HG03575 (cell line): ENCODE measurements around the gene RBM44.
"Not testable (repeated sequence)": the region's sequence is repeated elsewhere in the genome, so short reads cannot be mapped to it uniquely, and the experiment has no call there.

Source experiments
- ATAC-seq: cut with Tn5 transposase; IDR thresholded peaks from one replicate; pipeline ENCODE4 v1.9.1; 2021; ENCODE audit not compliant: unreplicated experiment, insufficient number of reproducible peaks, low FRiP score; ENCODE audit errors: extremely low read depth

Gene RBM44

DNA sequence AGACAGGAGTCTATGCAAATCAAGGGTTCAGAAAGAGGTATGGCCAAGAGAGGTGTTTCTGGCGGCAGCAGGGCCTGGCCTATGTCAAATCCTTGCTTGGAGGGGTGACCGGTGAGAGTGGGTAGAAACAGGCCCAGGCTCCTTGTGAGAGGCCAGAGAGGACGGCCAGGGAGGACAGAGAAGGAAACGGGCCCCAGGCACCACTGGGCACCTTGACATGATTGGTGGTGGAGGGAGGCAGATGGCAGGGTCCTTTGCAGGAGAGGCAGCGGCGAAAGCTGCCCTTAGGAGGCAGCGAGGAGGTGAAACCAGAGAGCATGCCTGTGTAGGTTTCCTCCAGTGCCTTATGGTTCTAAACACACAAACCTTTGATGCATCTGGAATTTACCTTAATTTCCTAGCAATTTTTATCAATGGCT, 67.1 kb downstream of the RBM44 start:
- ATAC-seq: no peak

DNA sequence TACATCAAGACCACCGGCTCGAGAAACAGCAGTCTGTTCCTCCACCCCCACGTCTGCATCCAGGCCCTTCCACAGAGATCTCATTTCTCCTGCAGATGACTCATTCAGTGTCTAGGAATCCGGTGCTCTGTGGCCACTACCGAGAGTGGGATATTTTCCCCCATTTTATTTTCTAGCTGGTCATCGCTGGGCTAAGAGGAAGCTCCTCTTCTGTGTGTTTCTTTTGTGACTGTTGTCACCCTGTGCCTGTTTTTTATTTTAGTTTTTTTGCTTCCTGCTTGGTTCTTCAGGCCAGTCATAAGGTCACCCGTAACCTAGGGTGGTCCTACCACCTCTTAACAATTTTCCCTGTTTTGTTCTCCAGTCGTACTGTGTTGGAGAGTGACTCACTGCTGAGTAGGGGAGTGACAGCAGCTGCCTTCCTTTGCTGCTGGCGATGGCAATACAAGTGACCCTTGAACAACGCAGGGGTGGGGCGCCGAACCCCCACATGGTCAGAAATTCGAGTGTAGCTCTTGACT, 67.6 kb downstream of the RBM44 start:
- no peak for ATAC-seq

- ATAC-seq: no peak
These were observed 68.9 kb downstream of the RBM44 start for GRCh38 chr2:237867465-237867864.

GRCh38 chr2:237868074-237868473, 69.5 kb downstream of the RBM44 start:
- not testable (repeated sequence) for ATAC-seq

DNA sequence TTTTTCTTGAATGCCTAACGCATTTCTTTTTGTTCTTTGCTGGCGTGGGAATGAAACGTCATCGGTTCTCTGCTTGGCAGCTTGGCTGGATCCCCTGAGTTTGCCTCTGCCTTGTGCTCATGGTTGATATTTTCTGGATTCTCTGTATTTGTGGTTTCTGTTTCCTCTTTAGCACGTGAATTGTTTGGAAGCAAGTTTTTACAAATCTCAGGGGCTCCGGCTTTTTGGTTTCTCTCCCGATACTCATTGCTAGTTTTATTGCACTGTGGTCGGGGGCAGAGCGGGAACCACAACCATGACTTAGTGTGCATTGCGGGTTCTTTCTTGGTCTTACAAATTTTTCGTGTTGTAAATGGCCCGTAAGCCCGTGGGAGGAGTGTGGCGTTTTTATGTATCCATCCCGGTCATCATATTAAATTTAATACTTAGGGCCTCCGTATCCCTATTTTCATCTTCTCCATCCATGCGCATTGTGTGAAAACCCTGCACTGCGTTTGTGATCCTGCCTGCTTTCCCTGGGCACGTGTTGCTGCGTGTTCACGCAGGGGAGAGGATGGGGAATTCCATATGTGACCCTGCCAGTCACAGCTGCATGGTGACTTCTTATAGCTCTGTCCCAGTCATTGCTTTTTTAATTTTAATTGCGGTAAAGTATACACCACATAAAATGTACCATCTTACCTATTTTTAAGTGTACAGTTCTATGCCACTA, 70.2 kb downstream of the RBM44 start:
- no peak for ATAC-seq

GRCh38 chr2:237869343-237870102, 70.9 kb downstream of the RBM44 start:
- ATAC-seq: no peak

DNA sequence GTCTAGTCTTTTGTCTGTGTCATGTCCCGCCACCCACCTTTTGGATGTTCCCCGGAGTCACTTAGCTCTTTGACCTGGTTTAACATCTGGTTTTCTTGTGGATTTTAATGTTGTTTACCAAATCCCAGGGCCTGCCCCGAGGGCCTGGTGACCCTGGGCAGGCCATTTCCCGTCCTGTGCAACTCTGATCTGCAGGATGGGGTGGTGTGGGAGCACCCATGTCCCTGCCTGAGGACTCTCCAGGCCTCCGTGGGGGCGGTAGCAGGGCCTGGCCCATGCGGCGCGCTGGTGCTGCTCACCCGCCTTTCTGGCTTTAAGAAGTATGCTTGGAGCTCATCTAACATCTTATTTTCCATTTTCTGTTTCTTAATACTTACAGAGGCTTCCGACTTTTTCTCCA, 71.5 kb downstream of the RBM44 start:
- no peak for ATAC-seq

GRCh38 chr2:237870754-237871651, 72.4 kb downstream of the RBM44 start:
- no peak for ATAC-seq

- no peak for ATAC-seq
These were observed 73.8 kb downstream of the RBM44 start for GRCh38 chr2:237872178-237872887.

DNA sequence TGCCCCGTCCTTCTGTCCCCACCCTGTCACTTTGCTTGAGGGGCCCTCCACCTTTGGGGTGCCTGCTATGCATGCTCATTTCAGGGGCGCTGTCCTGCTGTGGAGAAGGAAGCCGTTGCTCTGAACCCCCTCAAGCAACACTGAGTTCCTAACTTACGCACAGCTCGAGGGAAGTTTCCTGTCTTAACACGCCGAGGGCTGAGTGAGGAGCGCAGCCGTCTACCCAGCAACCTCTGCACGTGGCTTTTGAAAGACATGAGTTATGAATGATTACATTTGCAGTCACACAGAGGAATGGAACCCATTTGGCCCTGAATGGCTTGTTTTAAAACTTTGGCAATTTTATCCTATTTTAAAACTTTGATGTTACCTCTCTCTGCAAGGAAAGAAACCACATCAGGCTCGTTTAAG, 74.8 kb downstream of the RBM44 start:
- ATAC-seq: no peak

DNA sequence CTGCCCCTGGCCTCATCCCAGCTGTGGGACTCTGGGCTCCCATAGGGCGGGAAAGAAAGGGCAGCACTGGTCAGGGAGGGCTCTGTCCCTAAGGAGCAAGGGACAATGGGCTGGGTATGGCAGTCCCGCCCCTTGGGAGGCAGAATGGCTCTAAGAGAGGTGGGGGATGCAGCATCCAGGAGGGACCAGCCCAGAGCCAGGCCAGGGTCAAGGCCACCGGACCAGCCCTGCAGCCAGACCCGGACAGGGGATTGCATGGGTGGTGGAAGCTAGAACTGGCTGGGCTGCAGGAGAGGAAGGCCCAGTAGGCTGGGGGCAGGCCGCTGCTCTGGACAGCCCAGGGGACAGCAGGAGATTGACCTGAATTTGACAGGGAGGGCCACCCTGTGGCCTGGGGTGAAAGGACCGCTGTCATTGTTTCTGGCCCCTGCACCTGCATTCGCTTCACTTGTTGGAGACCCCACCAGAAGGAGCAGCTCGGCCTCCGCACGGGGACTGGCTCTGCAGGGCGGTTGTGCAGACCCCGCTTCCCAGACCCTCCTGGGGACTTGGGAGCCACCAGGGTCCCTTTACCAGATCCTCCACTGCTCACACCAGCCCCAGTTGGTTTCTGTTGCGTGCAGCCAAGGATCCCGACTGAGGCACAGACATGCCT, 75.4 kb downstream of the RBM44 start:
- ATAC-seq: no peak

GRCh38 chr2:237874585-237875161, 76.1 kb downstream of the RBM44 start:
- no peak for ATAC-seq

- no peak for ATAC-seq
These were observed 76.9 kb downstream of the RBM44 start for GRCh38 chr2:237875256-237876060.

DNA sequence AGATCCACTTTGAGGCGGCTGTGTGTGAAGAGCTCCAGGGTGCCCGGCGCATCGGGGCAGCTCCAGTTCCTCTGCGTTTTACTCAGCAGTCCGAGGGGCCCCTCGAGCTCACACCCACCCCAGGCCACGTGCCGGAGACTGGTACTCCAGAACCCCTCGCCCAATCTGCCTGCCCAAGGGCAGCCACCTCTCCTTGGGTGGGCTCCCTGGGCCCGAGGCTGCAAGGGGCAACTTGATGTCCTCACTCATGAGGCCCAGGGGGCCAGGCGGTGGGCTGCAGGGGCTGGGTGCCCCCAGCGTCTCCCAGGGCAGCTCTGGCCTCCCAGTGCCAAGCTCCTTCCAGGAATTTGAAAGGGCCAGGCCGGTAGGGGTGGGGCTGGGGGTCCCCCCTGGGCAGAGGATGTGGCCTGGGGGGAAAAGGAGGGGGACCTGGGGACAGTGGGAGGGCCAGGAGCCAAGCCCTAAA, 77.5 kb downstream of the RBM44 start:
- no peak for ATAC-seq

GRCh38 chr2:237876532-237876931, 78.0 kb downstream of the RBM44 start:
- no peak for ATAC-seq

- ATAC-seq: no peak
These were observed 78.4 kb downstream of the RBM44 start for GRCh38 chr2:237876951-237877491.
